ENCODE results near the gene GAB2.

Gene GAB2

GRCh38 chr11:78170413-78170812 is 247.2 kb downstream of the GAB2 start:
- no peak for ATAC-seq
- TF ChIP-seq RARB (CRISPR knock-in tag; IDR thresholded peaks at IDR 0.05) (no peak), TCF4 (CRISPR knock-in tag; IDR thresholded peaks at IDR 0.05; ENCODE audit: borderline replicate concordance) (no peak)

- TF ChIP-seq ZNF70 (CRISPR knock-in tag; IDR thresholded peaks at IDR 0.05) (no peak), RARB (CRISPR knock-in tag; IDR thresholded peaks at IDR 0.05) (no peak), ISL1 (CRISPR knock-in tag; IDR thresholded peaks at IDR 0.05) (peak; percentile 47)
- TF ChIP-seq, protein P1, sequence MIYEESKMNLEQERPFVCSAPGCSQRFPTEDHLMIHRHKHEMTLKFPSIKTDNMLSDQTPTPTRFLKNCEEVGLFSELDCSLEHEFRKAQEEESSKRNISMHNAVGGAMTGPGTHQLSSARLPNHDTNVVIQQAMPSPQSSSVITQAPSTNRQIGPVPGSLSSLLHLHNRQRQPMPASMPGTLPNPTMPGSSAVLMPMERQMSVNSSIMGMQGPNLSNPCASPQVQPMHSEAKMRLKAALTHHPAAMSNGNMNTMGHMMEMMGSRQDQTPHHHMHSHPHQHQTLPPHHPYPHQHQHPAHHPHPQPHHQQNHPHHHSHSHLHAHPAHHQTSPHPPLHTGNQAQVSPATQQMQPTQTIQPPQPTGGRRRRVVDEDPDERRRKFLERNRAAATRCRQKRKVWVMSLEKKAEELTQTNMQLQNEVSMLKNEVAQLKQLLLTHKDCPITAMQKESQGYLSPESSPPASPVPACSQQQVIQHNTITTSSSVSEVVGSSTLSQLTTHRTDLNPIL (CRISPR knock-in tag; IDR thresholded peaks at IDR 0.05; ENCODE audit: low read depth) = 0 out of 2 replicates have a peak, but pooled peaks have one; percentile 25
- peak; percentile 42 for ATAC-seq
These were observed 248.8 kb downstream of the GAB2 start for GRCh38 chr11:78168539-78169477.

DNA sequence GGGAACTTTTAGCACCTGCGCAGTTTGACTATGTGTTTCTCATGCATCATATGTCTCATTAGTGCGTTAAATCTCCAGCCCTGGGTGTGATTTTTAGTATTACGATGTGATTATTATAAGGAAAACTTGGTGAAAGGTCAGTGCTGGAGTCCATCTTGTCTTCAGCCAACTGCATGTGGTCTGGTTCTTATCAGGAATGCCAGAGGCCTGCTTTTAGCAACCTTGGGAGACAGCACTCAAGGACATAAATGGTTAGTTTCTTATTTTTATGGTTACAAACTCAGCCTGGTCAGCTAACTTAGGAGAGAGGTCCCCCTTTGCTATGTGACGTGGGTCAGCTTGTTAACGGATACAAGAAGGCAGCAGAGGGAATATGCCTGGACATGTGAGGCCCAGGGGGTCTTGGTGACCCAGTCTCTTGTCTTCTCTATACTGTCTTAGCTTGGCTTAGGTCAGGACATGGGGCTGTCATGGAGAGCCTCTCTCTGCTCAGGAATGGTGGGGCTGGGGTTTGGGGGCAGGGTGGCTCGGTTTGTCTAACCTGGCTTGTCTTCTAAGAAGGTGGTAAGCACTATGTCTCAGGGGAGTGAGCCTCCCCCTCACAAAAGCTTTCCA is 250.7 kb downstream of the GAB2 start:
- TF ChIP-seq RARB (CRISPR knock-in tag; IDR thresholded peaks at IDR 0.05) (no peak), ZC3H10 (CRISPR knock-in tag; IDR thresholded peaks at IDR 0.05) (no peak), ARNTL (CRISPR knock-in tag; IDR thresholded peaks at IDR 0.05; ENCODE audit: borderline replicate concordance, low read depth) (no peak), ZNF8 (CRISPR knock-in tag; IDR thresholded peaks at IDR 0.05) (no peak), CSDC2 (CRISPR knock-in tag; IDR thresholded peaks at IDR 0.05) (peak; percentile 22; the same call in 1 of the 2 replicates), POU6F1 (CRISPR knock-in tag; IDR thresholded peaks at IDR 0.05; ENCODE audit: borderline replicate concordance, low read depth) (no peak), SNAI2 (CRISPR knock-in tag; IDR thresholded peaks at IDR 0.05) (peak; percentile 82), ZNF70 (CRISPR knock-in tag; IDR thresholded peaks at IDR 0.05) (no peak), ISL1 (CRISPR knock-in tag; IDR thresholded peaks at IDR 0.05) (peak; percentile 25; the same call in 1 of the 2 replicates), TSHZ2 (CRISPR knock-in tag; IDR thresholded peaks at IDR 0.05) (no peak), GLIS3 (CRISPR knock-in tag; IDR thresholded peaks at IDR 0.05) (0 out of 2 replicates have a peak, but pooled peaks have one; percentile 30), PPARA (CRISPR knock-in tag; IDR thresholded peaks at IDR 0.05; ENCODE audit: borderline replicate concordance) (no peak), ZFP30 (CRISPR knock-in tag; IDR thresholded peaks at IDR 0.05) (no peak), OSR1 (CRISPR knock-in tag; IDR thresholded peaks at IDR 0.05) (no peak), ESRRG (CRISPR knock-in tag; IDR thresholded peaks at IDR 0.05) (no peak), PATZ1 (CRISPR knock-in tag; IDR thresholded peaks at IDR 0.05; ENCODE audit: borderline replicate concordance) (no peak)
- TF ChIP-seq, protein P1 (CRISPR knock-in tag; IDR thresholded peaks at IDR 0.05; ENCODE audit: low read depth) = no peak
- 0 out of 3 replicates have a peak, but pooled peaks have one; percentile 12 for ATAC-seq

All from SK-N-SH treated with all-trans-retinoic acid at 6 μM for 48 hours (cell line).